Measurements from ENCODE around the gene PRRT4.

- TF ChIP-seq, protein P1, sequence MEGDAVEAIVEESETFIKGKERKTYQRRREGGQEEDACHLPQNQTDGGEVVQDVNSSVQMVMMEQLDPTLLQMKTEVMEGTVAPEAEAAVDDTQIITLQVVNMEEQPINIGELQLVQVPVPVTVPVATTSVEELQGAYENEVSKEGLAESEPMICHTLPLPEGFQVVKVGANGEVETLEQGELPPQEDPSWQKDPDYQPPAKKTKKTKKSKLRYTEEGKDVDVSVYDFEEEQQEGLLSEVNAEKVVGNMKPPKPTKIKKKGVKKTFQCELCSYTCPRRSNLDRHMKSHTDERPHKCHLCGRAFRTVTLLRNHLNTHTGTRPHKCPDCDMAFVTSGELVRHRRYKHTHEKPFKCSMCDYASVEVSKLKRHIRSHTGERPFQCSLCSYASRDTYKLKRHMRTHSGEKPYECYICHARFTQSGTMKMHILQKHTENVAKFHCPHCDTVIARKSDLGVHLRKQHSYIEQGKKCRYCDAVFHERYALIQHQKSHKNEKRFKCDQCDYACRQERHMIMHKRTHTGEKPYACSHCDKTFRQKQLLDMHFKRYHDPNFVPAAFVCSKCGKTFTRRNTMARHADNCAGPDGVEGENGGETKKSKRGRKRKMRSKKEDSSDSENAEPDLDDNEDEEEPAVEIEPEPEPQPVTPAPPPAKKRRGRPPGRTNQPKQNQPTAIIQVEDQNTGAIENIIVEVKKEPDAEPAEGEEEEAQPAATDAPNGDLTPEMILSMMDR (optimal IDR thresholded peaks at IDR 0.05 in 1 of 3, IDR thresholded peaks at IDR 0.05 in 1 of 3, conservative IDR thresholded peaks at IDR 0.05 in 1 of 3; ENCODE audit: extremely low read depth in 1 of 3, insufficient read depth in 2 of 3, low read length in 3 of 3): no peak
- TF ChIP-seq EZH2 (IDR thresholded peaks at IDR 0.05; ENCODE audit: low read length): no peak
These were observed 19.8 kb downstream of the PRRT4 start for GRCh38 chr7:128341733-128342132.
